ENCODE results near the gene GBE1.

Gene GBE1

DNA sequence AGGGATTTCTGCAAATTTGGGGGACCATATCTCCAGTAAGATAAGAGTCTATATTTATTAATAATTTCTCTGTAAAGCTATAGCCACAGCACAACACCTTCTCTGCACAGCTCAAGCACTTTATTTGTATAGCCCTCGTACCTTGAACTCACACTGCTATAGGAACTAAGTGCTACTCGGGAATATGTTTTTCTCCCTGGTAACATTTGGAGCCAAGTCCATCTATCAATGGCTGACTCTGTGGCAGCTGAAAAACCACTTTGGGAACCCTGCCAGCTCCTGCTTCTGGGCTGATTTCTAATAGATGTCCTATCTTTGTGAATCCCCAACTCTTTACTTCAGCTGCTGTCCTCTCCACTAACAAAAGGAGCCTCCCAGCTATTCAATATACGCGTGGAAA, 298.5 kb downstream of the GBE1 start:
- Histone ChIP-seq H3K9me3 (ENCODE audit: severe bottlenecking) (no peaks in the 10 kb centered on the region), H3K4me3 (ENCODE audit: low read depth, low read length) (no peak overlapping the region), H3K27ac (no peak overlapping the region), H3K36me3 (no peaks in the 10 kb centered on the region), H3K27me3 (ENCODE audit: insufficient read depth, low read depth, severe bottlenecking) (no peaks in the 10 kb centered on the region)
- TF ChIP-seq, protein P1, sequence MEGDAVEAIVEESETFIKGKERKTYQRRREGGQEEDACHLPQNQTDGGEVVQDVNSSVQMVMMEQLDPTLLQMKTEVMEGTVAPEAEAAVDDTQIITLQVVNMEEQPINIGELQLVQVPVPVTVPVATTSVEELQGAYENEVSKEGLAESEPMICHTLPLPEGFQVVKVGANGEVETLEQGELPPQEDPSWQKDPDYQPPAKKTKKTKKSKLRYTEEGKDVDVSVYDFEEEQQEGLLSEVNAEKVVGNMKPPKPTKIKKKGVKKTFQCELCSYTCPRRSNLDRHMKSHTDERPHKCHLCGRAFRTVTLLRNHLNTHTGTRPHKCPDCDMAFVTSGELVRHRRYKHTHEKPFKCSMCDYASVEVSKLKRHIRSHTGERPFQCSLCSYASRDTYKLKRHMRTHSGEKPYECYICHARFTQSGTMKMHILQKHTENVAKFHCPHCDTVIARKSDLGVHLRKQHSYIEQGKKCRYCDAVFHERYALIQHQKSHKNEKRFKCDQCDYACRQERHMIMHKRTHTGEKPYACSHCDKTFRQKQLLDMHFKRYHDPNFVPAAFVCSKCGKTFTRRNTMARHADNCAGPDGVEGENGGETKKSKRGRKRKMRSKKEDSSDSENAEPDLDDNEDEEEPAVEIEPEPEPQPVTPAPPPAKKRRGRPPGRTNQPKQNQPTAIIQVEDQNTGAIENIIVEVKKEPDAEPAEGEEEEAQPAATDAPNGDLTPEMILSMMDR (IDR thresholded peaks at IDR 0.05; ENCODE audit: low read depth, low read length), result no peak
- DNase-seq, result no peak

DNA sequence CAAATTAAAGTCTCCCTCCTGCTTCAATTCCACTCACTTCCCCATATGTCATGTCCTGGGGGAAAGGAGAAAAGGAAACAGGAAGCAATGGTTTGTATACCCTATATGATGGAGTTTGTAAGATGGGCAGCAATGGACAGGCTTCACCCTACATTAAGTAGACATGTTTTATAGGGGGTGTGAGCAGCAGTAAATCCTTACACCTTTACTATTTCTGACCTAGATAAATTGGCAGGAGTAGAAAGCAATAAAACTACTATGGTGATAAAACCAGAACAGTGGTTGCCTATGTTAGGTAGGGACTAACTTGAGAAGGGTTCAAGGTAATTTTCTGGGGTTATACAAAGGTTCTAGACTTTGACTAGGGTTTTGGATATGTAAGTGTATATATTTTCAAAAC, 301.7 kb downstream of the GBE1 start:
- no peaks in the 10 kb centered on the region for H3K36me3 ChIP-seq
- no peaks in the 10 kb centered on the region for H3K9me3 ChIP-seq (ENCODE audit: severe bottlenecking)
- DNase-seq, result no peak
- H3K4me3 ChIP-seq (ENCODE audit: low read depth, low read length), result no peak overlapping the region
- no peak overlapping the region for H3K27ac ChIP-seq
- no peaks in the 10 kb centered on the region for H3K27me3 ChIP-seq (ENCODE audit: insufficient read depth, low read depth, severe bottlenecking)
- TF ChIP-seq, protein P1 (IDR thresholded peaks at IDR 0.05; ENCODE audit: low read depth, low read length), result no peak

DNA sequence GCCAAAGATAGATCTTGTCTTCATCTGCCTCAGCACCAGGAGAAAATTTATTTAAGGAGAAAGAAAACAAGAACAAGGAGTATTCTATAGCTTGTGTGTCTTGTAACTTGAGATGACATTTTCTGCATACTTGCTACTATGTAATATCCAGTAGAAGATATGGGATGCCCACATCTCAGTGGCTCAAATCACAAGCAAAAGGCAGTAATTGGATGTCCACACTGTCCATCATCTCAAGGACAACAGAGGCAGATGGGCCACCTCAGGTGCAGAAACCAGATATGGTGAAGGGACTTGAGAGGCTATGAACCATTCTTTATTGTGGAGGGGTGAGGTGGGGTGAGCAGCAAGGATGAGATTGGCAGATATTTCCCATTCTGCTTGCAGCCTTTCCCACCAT, 309.0 kb downstream of the GBE1 start:
- Histone ChIP-seq H3K27me3 (ENCODE audit: insufficient read depth, low read depth, severe bottlenecking) (no peaks in the 10 kb centered on the region), H3K27ac (no peak overlapping the region), H3K36me3 (no peaks in the 10 kb centered on the region), H3K9me3 (ENCODE audit: severe bottlenecking) (no peaks in the 10 kb centered on the region), H3K4me3 (ENCODE audit: low read depth, low read length) (no peak overlapping the region)
- TF ChIP-seq, protein P1 (IDR thresholded peaks at IDR 0.05; ENCODE audit: low read depth, low read length), result no peak
- no peak for DNase-seq

DNA sequence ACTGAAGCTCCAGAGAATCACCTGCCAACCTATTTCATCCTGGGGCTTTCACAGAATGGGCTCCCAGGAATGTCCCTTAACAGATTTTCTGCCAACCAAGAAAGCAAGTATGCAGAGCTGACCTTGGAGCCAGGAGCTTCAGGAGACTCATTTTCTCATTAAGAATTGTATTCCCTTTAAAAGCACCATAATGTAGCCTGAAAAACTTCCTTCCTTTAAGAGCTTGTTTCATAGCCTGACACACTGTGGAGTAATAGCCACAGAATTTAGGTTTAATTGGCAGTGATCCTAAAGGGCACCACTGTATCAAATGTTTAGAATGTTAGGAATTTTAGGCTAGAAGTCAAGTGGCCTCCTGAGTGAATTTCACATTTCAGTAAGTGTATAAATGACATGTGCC, 309.8 kb downstream of the GBE1 start:
- no peak overlapping the region for H3K4me3 ChIP-seq (ENCODE audit: low read depth, low read length)
- H3K36me3 ChIP-seq, result no peaks in the 10 kb centered on the region
- no peak for DNase-seq
- H3K27me3 ChIP-seq (ENCODE audit: insufficient read depth, low read depth, severe bottlenecking), result no peaks in the 10 kb centered on the region
- H3K27ac ChIP-seq, result no peak overlapping the region
- TF ChIP-seq, protein P1 (IDR thresholded peaks at IDR 0.05; ENCODE audit: low read depth, low read length), result no peak
- no peaks in the 10 kb centered on the region for H3K9me3 ChIP-seq (ENCODE audit: severe bottlenecking)

DNA sequence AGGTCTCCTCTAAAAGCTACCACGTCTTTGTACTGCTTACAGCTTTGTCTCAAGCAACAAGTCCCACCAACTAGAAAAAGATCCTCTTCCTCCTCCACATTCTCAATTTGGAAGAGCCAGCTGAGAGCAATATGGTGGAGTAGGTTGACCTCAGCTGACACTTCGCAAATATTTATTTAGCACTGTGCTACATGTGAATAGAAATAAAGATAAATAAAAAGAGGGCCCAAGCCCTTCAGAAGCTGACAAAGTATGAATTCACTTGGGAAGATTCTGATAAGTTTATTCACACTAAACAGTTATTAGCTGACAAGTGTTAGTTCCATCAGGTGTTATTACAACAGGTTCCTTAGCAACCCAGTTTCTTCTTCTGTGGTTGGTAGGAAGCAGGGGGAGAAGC, 310.3 kb downstream of the GBE1 start:
- Histone ChIP-seq H3K27me3 (ENCODE audit: insufficient read depth, low read depth, severe bottlenecking) (no peaks in the 10 kb centered on the region), H3K27ac (no peak overlapping the region), H3K9me3 (ENCODE audit: severe bottlenecking) (no peaks in the 10 kb centered on the region), H3K4me3 (ENCODE audit: low read depth, low read length) (no peak overlapping the region), H3K36me3 (no peaks in the 10 kb centered on the region)
- no peak for DNase-seq
- TF ChIP-seq, protein P1 (IDR thresholded peaks at IDR 0.05; ENCODE audit: low read depth, low read length), result no peak

DNA sequence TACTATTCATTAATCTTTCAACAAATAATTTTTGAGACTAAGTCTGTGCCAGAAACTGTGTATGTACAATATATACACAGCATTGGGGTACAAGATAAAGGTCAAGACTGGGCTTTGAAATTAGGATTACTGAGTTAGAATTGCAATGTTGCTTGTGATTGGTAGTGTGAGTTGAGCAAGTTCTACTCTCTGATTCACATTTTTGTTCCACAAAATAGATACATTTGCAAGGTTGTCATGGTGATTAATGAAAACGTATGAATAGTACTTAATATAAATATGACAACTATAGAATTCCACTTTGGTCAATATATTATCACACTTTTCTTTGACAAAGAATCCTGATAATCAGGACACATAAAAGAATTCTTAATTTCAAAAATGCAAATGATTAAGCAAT, 314.6 kb downstream of the GBE1 start:
- TF ChIP-seq, protein P1 (IDR thresholded peaks at IDR 0.05; ENCODE audit: low read depth, low read length), result no peak
- Histone ChIP-seq H3K9me3 (ENCODE audit: severe bottlenecking) (no peaks in the 10 kb centered on the region), H3K36me3 (no peaks in the 10 kb centered on the region), H3K27ac (no peak overlapping the region), H3K4me3 (ENCODE audit: low read depth, low read length) (no peak overlapping the region), H3K27me3 (ENCODE audit: insufficient read depth, low read depth, severe bottlenecking) (no peaks in the 10 kb centered on the region)
- no peak for DNase-seq

Measured in WERI-Rb-1 (cell line).